Gastroesophageal sphincter (tissue), 4 donors: ENCODE measurements around the gene FAM217B. TPM values are rescaled to one million over a fixed set of nuclear protein-coding genes. Genes with fewer than 3 reads are reported as not detected.
"Not testable (repeated sequence)": the region's sequence is repeated elsewhere in the genome, so short reads cannot be mapped to it uniquely, and the experiment has no call there.

Experiments used
- ATAC-seq: fragments of 150-250 bp; one replicate; pipeline ENCODE4 v1.9.1; 2016; ENCODE audit warnings: mild to moderate bottlenecking, moderate library complexity
- H3K27ac ChIP-seq, 4 donors: fragments of 200-600 bp; sonication (generic) in 3 of 4; 1 replicate in 3 of 4; 2 replicates in 1 of 4; pipeline ENCODE4 v1.5.1; 2016 to 2019
- H3K27me3 ChIP-seq: fragments of 200-600 bp; sonication (generic); one replicate; pipeline ENCODE4 v1.5.1; 2019
- H3K36me3 ChIP-seq, 2 donors: fragments of 200-600 bp; sonication (generic); one replicate each; pipeline ENCODE4 v1.5.1; 2019; ENCODE audit warnings: control low read depth in 1 of 2
- H3K4me1 ChIP-seq, 3 donors: fragments of 200-600 bp; sonication (generic); 1 replicate in 2 of 3; 2 replicates in 1 of 3; pipeline ENCODE4 v1.5.1; 2016 to 2019; ENCODE audit warnings: control low read depth in 2 of 3
- H3K4me3 ChIP-seq, 2 donors: fragments of 200-600 bp; sonication (generic); one replicate each; pipeline ENCODE4 v1.5.1; 2019; ENCODE audit warnings: mild to moderate bottlenecking in 1 of 2, moderate library complexity in 1 of 2
- H3K9me3 ChIP-seq, 3 donors: fragments of 200-600 bp; sonication (generic); one replicate each; pipeline ENCODE4 v1.5.1; 2017 to 2019; ENCODE audit warnings: control low read depth in 2 of 3
- CTCF ChIP-seq, 4 experiments: fragments of 200-600 bp in 2 of 4; fragments of 450-650 bp in 2 of 4; sonication (generic) in 1 of 4; IDR thresholded peaks; one replicate each; pipeline ENCODE4 v1.5.1; 2017 to 2019; ENCODE audit warnings: antibody characterized with exemption in 4 of 4, mild to moderate bottlenecking in 2 of 4, moderate library complexity in 2 of 4
- EP300 ChIP-seq: sonication (generic); formaldehyde crosslinking; IDR thresholded peaks from one replicate; pipeline ENCODE4 v1.6.1; 2017; ENCODE audit warnings: antibody characterized with exemption, mild to moderate bottlenecking
- POLR2A ChIP-seq, 2 donors: fragments of 450-650 bp; IDR thresholded peaks; one replicate each; pipeline ENCODE4 v1.6.1; 2017; ENCODE audit warnings: antibody characterized with exemption in 2 of 2, mild to moderate bottlenecking in 2 of 2, moderate library complexity in 1 of 2
- POLR2AphosphoS5 ChIP-seq: sonication (generic); formaldehyde crosslinking; IDR thresholded peaks from one replicate; pipeline ENCODE4 v1.6.1; 2017; ENCODE audit warnings: antibody characterized with exemption
- WGBS, 2 donors: methylation state at CpG; one replicate each; pipeline ENCODE4 v1.1.5; 2018; ENCODE audit warnings: low coverage in 1 of 2; 5-methylcytosine and 5-hydroxymethylcytosine counted together
- total RNA-seq, 4 donors: library from RNA; depleted of rRNA; stranded (reverse); fragments of >200 nt; gene quantifications; one replicate each; pipeline ENCODE4 v1.1.0, GENCODE V29; 2016

The FAM217B gene
- total RNA-seq, 4 donors from 2014 or later, result 8.1 to 22.6 (median 13.4) TPM

- H3K27me3 ChIP-seq, result no peaks in the 10 kb centered on the region
- no peak for ATAC-seq
- no peak overlapping the region for H3K4me3 ChIP-seq
- H3K9me3 ChIP-seq, result no peaks in the 10 kb centered on the region
- TF ChIP-seq POLR2A (IDR thresholded peaks at IDR 0.05), result no peak
- no peak for TF ChIP-seq POLR2AphosphoS5
- TF ChIP-seq CTCF (IDR thresholded peaks at IDR 0.05), result no peak
- WGBS, 2 donors, result 89 to 91% methylated on average over 6 of the region's 8 CpGs
- H3K27ac ChIP-seq, result no peak overlapping the region
- peaks cover 0 to 32% of the 10 kb centered on the region in 2 donors for H3K36me3 ChIP-seq
- H3K4me1 ChIP-seq, result no peaks in the 10 kb centered on the region
These were observed 15.1 kb downstream of the FAM217B start for GRCh38 chr20:59955131-59955796.

GRCh38 chr20:59957568-59957967 is 17.4 kb downstream of the FAM217B start:
- not testable (repeated sequence) for H3K27ac ChIP-seq, H3K27me3 ChIP-seq, H3K4me3 ChIP-seq, ATAC-seq, H3K4me1 ChIP-seq, H3K9me3 ChIP-seq
- H3K36me3 ChIP-seq, result peaks cover 0 to 12% of the 10 kb centered on the region in 2 donors

GRCh38 chr20:59958123-59958522 is 17.9 kb downstream of the FAM217B start, which contains the start of gene CDH26:
TSS of gene CDH26 (plus strand) at chr20:59958423. CDS start at chr20:59958727, 304 bp downstream.
- H3K9me3 ChIP-seq, result no peaks in the 10 kb centered on the region
- H3K36me3 ChIP-seq, result peaks cover 0 to 12% of the 10 kb centered on the region in 2 donors
- ATAC-seq, result no peak
- 80 to 94% methylated on average over 4 to 5 of the region's 5 CpGs for WGBS, 2 donors
- H3K4me1 ChIP-seq, result no peaks in the 10 kb centered on the region
- H3K27ac ChIP-seq, result no peak within 1 kb of the TSS
- no peak for TF ChIP-seq EP300
- TF ChIP-seq POLR2AphosphoS5, result no peak
- TF ChIP-seq CTCF (IDR thresholded peaks at IDR 0.05), result no peak
- no peak for TF ChIP-seq POLR2A (IDR thresholded peaks at IDR 0.05)
- no peaks in the 10 kb centered on the region for H3K27me3 ChIP-seq
- no peak within 1 kb of the TSS for H3K4me3 ChIP-seq

GRCh38 chr20:59958626-59959025 is 18.4 kb downstream of the FAM217B start:
- ATAC-seq, result no peak
- Histone ChIP-seq H3K4me3 (no peak overlapping the region), H3K27ac (no peak overlapping the region), H3K9me3 (no peaks in the 10 kb centered on the region), H3K4me1 (no peaks in the 10 kb centered on the region), H3K27me3 (no peaks in the 10 kb centered on the region), H3K36me3 (peaks cover 0 to 12% of the 10 kb centered on the region in 2 donors)
- TF ChIP-seq POLR2AphosphoS5 (no peak), EP300 (no peak), POLR2A (IDR thresholded peaks at IDR 0.05) (no peak)
- 77% methylated on average over 3 of the region's 4 CpGs; no CpG with 5 or more reads in 1 of the 2 donors for WGBS, 2 donors

GRCh38 chr20:59961423-59961822 is 21.2 kb downstream of the FAM217B start:
- Histone ChIP-seq H3K27me3 (no peaks in the 10 kb centered on the region), H3K4me1 (no peaks in the 10 kb centered on the region), H3K9me3 (no peaks in the 10 kb centered on the region), H3K27ac (no peak overlapping the region), H3K4me3 (no peak overlapping the region), H3K36me3 (peaks cover 0 to 12% of the 10 kb centered on the region in 2 donors)
- 60 to 67% methylated on average over 1 to 2 of the region's 2 CpGs for WGBS, 2 donors
- TF ChIP-seq CTCF (IDR thresholded peaks at IDR 0.05), result no peak
- TF ChIP-seq POLR2A (IDR thresholded peaks at IDR 0.05), result no peak
- TF ChIP-seq POLR2AphosphoS5, result no peak
- no peak for TF ChIP-seq EP300
- ATAC-seq, result no peak

GRCh38 chr20:59962155-59962554 is 22.0 kb downstream of the FAM217B start:
- Histone ChIP-seq H3K27me3 (no peaks in the 10 kb centered on the region), H3K36me3 (peaks cover 0 to 12% of the 10 kb centered on the region in 2 donors), H3K9me3 (no peaks in the 10 kb centered on the region), H3K4me3 (no peak overlapping the region), H3K27ac (no peak overlapping the region), H3K4me1 (no peaks in the 10 kb centered on the region)
- TF ChIP-seq CTCF (IDR thresholded peaks at IDR 0.05), result no peak
- no peak for TF ChIP-seq POLR2A (IDR thresholded peaks at IDR 0.05)
- no peak for TF ChIP-seq POLR2AphosphoS5
- no peak for TF ChIP-seq EP300
- no peak for ATAC-seq
- 80% methylated on average over 4 to 6 of the region's 6 CpGs for WGBS, 2 donors
